KMS-11 (cell line): ENCODE data around the gene JARID2.

Experiments used
- H2AFZ ChIP-seq: fragments of 200-600 bp; sonication (generic); 2 replicates; pipeline ENCODE4 v1.6.1; 2016; ENCODE audit warnings: antibody characterized with exemption, mixed run types, low read depth
- H3K27ac ChIP-seq: fragments of 200-600 bp; sonication (generic); 2 replicates; pipeline ENCODE4 v1.6.1; 2016; ENCODE audit warnings: mild to moderate bottlenecking, mixed run types
- H3K27me3 ChIP-seq: fragments of 200-600 bp; sonication (generic); 2 replicates; pipeline ENCODE4 v1.6.1; 2017; ENCODE audit warnings: mild to moderate bottlenecking, low read depth, mixed run types, moderate library complexity; ENCODE audit not compliant: insufficient read depth
- H3K36me3 ChIP-seq: fragments of 200-600 bp; sonication (generic); 2 replicates; pipeline ENCODE4 v1.6.1; 2017; ENCODE audit warnings: mild to moderate bottlenecking, mixed run types; ENCODE audit not compliant: insufficient read depth
- H3K4me1 ChIP-seq: fragments of 200-600 bp; sonication (generic); 2 replicates; pipeline ENCODE4 v1.6.1; 2016; ENCODE audit warnings: mild to moderate bottlenecking, low read depth, mixed run types; ENCODE audit not compliant: poor library complexity, severe bottlenecking
- H3K4me2 ChIP-seq: fragments of 200-600 bp; sonication (generic); 2 replicates; pipeline ENCODE4 v1.7.0; 2016; ENCODE audit warnings: mild to moderate bottlenecking, mixed run types
- H3K4me3 ChIP-seq: fragments of 200-600 bp; sonication (generic); IDR thresholded peaks from 2 replicates; pipeline ENCODE4 v1.6.1; 2017; ENCODE audit warnings: low read depth, low read length, mixed read lengths; ENCODE audit not compliant: insufficient read depth
- H3K79me2 ChIP-seq: fragments of 200-600 bp; sonication (generic); 2 replicates; pipeline ENCODE4 v1.6.1; 2016; ENCODE audit warnings: low read depth, mixed run types; ENCODE audit not compliant: insufficient read depth
- H3K9ac ChIP-seq: fragments of 200-600 bp; sonication (generic); 2 replicates; pipeline ENCODE4 v1.6.1; 2016; ENCODE audit warnings: mild to moderate bottlenecking, mixed run types
- H4K20me1 ChIP-seq: fragments of 200-600 bp; sonication (generic); 2 replicates; pipeline ENCODE4 v1.6.1; 2016; ENCODE audit warnings: mild to moderate bottlenecking, mixed run types; ENCODE audit not compliant: insufficient read depth
- TF ChIP-seq, protein P1 (sequence below): fragments of 200-600 bp; sonication (generic); conservative IDR thresholded peaks from 2 replicates; pipeline ENCODE4 v1.6.1; 2017; ENCODE audit warnings: low read depth, mild to moderate bottlenecking, antibody characterized with exemption, low read length, moderate library complexity, mixed read lengths

Gene JARID2

DNA sequence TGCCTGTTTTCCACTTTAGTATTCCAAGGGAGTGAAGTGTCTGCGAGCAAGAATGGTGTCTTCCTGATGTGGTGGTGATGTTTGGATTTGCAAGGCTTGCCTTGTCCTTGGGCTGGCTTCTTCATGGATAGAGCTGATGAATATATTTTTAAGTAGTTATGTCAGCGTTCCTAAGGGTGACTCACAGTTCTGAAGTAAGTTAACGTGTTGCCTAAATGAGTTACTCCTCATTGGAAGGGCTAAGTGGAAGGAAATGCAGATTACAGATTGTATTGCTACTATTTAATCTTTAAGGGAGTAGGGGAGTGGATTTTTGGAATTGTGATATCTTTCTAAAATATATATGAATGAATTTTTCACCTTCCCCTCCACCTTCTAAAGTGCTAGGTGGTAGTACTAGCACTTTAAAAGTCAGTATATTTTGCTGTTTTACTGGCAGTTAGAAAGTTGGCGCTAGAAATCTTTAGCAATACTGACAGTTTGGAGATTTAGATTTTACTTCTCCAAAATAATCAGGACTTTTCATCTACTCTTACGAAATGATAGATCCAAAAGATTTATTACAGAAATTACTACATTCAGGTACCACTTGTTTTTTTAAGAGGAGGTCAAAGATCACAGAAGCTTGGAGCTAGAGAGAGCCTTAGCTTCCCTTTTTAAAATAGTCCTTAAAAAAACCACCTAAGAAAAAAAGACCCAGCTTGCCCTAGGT, 197.4 kb downstream of the JARID2 start:
- H3K79me2 ChIP-seq, result no peaks in the 10 kb centered on the region
- H3K4me3 ChIP-seq, result no peak overlapping the region
- peaks cover 17% of the 10 kb centered on the region for H3K4me1 ChIP-seq
- no peak overlapping the region for H3K4me2 ChIP-seq
- H4K20me1 ChIP-seq, result no peaks in the 10 kb centered on the region
- H2AFZ ChIP-seq, result no peak overlapping the region
- H3K27me3 ChIP-seq, result no peaks in the 10 kb centered on the region
- H3K36me3 ChIP-seq, result no peaks in the 10 kb centered on the region
- no peak overlapping the region for H3K9ac ChIP-seq
- TF ChIP-seq, protein P1, sequence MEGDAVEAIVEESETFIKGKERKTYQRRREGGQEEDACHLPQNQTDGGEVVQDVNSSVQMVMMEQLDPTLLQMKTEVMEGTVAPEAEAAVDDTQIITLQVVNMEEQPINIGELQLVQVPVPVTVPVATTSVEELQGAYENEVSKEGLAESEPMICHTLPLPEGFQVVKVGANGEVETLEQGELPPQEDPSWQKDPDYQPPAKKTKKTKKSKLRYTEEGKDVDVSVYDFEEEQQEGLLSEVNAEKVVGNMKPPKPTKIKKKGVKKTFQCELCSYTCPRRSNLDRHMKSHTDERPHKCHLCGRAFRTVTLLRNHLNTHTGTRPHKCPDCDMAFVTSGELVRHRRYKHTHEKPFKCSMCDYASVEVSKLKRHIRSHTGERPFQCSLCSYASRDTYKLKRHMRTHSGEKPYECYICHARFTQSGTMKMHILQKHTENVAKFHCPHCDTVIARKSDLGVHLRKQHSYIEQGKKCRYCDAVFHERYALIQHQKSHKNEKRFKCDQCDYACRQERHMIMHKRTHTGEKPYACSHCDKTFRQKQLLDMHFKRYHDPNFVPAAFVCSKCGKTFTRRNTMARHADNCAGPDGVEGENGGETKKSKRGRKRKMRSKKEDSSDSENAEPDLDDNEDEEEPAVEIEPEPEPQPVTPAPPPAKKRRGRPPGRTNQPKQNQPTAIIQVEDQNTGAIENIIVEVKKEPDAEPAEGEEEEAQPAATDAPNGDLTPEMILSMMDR, result no peak
- H3K27ac ChIP-seq, result no peak overlapping the region

DNA sequence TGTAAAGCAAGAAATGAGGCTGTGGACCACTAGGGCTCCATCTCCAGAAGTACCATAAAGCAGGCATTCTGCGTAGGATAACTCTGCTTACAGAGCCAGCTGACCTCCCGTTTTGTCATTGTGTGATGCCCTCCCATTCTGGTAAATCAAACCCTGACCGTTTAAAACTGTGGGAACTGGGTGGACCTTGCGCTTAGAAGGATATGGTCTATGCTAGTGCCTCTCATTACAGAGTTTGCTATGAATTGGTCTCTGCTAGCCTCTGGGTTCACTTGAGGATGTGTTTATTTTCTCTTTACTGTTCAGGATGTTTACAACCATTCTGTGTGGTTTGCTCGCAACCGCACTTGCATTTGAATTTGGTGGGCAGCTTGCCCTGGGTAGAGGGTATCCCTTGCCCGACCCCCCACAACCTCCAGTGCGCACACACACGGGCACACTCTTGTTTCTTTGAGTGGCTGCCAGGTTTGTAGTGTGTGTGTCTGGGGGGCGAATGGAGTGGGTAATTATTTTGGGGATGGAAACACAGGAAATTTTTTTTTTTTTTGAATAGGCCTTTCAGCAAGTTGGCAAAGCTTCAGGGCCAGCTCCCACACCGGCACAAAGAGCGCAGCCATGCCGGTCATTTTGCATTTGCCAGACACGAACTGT, 198.3 kb downstream of the JARID2 start:
- Histone ChIP-seq H3K79me2 (no peaks in the 10 kb centered on the region), H4K20me1 (no peaks in the 10 kb centered on the region), H3K27me3 (no peaks in the 10 kb centered on the region), H3K4me2 (no peak overlapping the region), H2AFZ (no peak overlapping the region), H3K4me1 (peaks cover 8% of the 10 kb centered on the region), H3K36me3 (no peaks in the 10 kb centered on the region), H3K27ac (no peak overlapping the region), H3K4me3 (no peak overlapping the region), H3K9ac (no peak overlapping the region)
- TF ChIP-seq, protein P1, result no peak

DNA sequence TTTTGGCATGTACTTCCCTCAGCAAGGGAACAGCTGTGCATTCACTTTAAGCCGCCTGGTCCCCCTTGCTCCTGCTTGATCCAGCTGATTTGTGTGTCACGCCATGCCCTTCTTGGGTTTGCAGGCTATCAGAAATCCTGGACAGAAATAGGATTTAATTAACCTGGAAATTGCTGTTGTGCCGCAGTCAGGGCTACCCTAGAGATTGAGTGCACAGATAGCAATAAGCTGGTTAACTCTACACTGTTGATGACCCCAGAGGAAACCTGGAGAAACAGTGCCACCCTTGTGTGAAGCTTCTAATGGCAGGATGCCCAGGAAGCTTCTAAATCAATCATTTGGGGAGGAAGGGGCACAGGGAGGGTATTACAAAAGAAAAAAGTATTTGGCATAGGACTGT, 199.0 kb downstream of the JARID2 start:
- Histone ChIP-seq H2AFZ (no peak overlapping the region), H3K9ac (no peak overlapping the region), H3K36me3 (no peaks in the 10 kb centered on the region), H3K27me3 (no peaks in the 10 kb centered on the region), H3K4me3 (no peak overlapping the region), H3K4me1 (peaks cover 3% of the 10 kb centered on the region), H3K27ac (no peak overlapping the region), H4K20me1 (no peaks in the 10 kb centered on the region), H3K4me2 (no peak overlapping the region), H3K79me2 (no peaks in the 10 kb centered on the region)
- TF ChIP-seq, protein P1, result no peak

DNA sequence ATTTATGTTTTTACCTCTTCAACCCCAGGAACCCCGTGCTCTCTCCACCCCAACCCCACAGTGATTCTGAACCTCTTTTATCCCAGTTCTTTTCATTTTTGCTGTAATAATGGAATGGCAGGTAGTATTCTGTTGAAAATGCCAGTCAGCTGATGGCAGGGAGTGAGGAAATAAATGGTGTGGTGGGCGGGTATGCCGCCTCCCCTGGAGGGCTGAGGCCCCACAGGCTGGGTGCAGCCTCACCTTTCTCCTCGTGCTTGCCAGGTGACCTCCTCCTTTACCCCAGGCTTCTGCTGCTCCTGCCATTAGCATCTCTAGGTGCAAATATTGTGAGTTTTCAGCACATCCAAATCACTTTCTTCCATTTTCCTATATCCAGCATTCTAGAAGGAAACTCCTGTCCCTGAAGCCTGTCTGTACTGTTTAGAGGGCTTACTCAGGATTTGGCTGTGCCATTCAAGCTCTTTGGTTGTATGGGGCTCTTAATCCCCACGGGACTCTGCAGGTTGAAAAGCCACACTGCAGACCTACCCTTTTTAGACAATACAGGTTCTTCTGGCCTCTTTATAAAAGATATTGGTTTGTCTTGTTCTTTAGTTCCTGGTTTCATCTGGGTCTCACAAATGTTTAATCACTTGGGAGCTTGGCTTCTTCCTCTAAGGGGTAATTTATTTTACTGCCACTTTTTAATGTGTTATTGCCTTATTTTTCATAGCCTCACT, 201.8 kb downstream of the JARID2 start:
- no peaks in the 10 kb centered on the region for H3K36me3 ChIP-seq
- no peaks in the 10 kb centered on the region for H3K79me2 ChIP-seq
- no peaks in the 10 kb centered on the region for H4K20me1 ChIP-seq
- no peak overlapping the region for H3K27ac ChIP-seq
- no peaks in the 10 kb centered on the region for H3K27me3 ChIP-seq
- H3K4me1 ChIP-seq, result no peaks in the 10 kb centered on the region
- no peak overlapping the region for H3K4me3 ChIP-seq
- H2AFZ ChIP-seq, result no peak overlapping the region
- no peak overlapping the region for H3K4me2 ChIP-seq
- H3K9ac ChIP-seq, result no peak overlapping the region
- TF ChIP-seq, protein P1, result no peak
